Esophagus mucosa (tissue), 1 donor: ENCODE measurements around the gene CCNB2. TPM values are rescaled to one million over a fixed set of nuclear protein-coding genes. Genes with fewer than 3 reads are reported as not detected.
A peak's percentile ranks its signal among the peaks of the same experiment; 100 is the strongest.
"Not testable (repeated sequence)": the region's sequence is repeated elsewhere in the genome, so short reads cannot be mapped to it uniquely, and the experiment has no call there.

ENCODE experiments used
- ATAC-seq: fragments of 200-7000 bp; cut with Tn5 transposase; one replicate; pipeline ENCODE4 v1.9.1; 2020
- total RNA-seq: library from RNA; stranded (reverse); gene quantifications from one replicate; pipeline ENCODE4 v1.2.4, GENCODE V29; 2023
- donor health status: DM: yes; HTN: yes; CAD: no.

Gene CCNB2
- 27.0 TPM for total RNA-seq

- ATAC-seq: peak; percentile 99
Observed at GRCh38 chr15:59104912-59105732, at the start of gene CCNB2. TSS of gene CCNB2 (plus strand) at chr15:59105146. CDS start at chr15:59105269, 123 bp downstream.

GRCh38 chr15:59059076-59059597 lies 45.8 kb upstream of the CCNB2 start:
- ATAC-seq: no peak

GRCh38 chr15:59060348-59060747 lies 44.6 kb upstream of the CCNB2 start:
- no peak for ATAC-seq

- no peak for ATAC-seq
Observed at GRCh38 chr15:59063042-59063441, 41.9 kb upstream of the CCNB2 start.

GRCh38 chr15:59069430-59069829 lies 35.5 kb upstream of the CCNB2 start:
- no peak for ATAC-seq

- no peak for ATAC-seq
Observed at GRCh38 chr15:59074607-59075006, 30.3 kb upstream of the CCNB2 start.

GRCh38 chr15:59087731-59088130 lies 17.2 kb upstream of the CCNB2 start:
- ATAC-seq: no peak

- no peak for ATAC-seq
Observed at GRCh38 chr15:59094077-59094476, 10.9 kb upstream of the CCNB2 start.

- ATAC-seq: no peak
Observed at GRCh38 chr15:59096429-59096828, 8.5 kb upstream of the CCNB2 start.

- ATAC-seq: no peak
Observed at GRCh38 chr15:59099162-59099685, 5.7 kb upstream of the CCNB2 start.

- ATAC-seq: peak; percentile 28
Observed at GRCh38 chr15:59104602-59104911, 389 bp upstream of the CCNB2 start.

GRCh38 chr15:59105854-59106253 lies 908 bp downstream of the CCNB2 start:
- ATAC-seq: no peak

- ATAC-seq: no peak
Observed at GRCh38 chr15:59111251-59111650, 6.3 kb downstream of the CCNB2 start.

- ATAC-seq: no peak
Observed at GRCh38 chr15:59115047-59115446, 10.1 kb downstream of the CCNB2 start.

- ATAC-seq: no peak
Observed at GRCh38 chr15:59116141-59116540, 11.2 kb downstream of the CCNB2 start.

- ATAC-seq: no peak
Observed at GRCh38 chr15:59116771-59117170, 11.8 kb downstream of the CCNB2 start.

- ATAC-seq: no peak
Observed at GRCh38 chr15:59119625-59120024, 14.7 kb downstream of the CCNB2 start.

- ATAC-seq: no peak
Observed at GRCh38 chr15:59120937-59121336, 16.0 kb downstream of the CCNB2 start.

- ATAC-seq: peak; percentile 17
Observed at GRCh38 chr15:59124261-59124660, 19.3 kb downstream of the CCNB2 start.

- not testable (repeated sequence) for ATAC-seq
Observed at GRCh38 chr15:59125683-59126082, 20.7 kb downstream of the CCNB2 start.

GRCh38 chr15:59127255-59127654 lies 22.3 kb downstream of the CCNB2 start:
- not testable (repeated sequence) for ATAC-seq

GRCh38 chr15:59131456-59131855 lies 26.5 kb downstream of the CCNB2 start:
- no peak for ATAC-seq

- ATAC-seq: no peak
Observed at GRCh38 chr15:59131969-59132562, 27.1 kb downstream of the CCNB2 start.

GRCh38 chr15:59133929-59134427 lies 29.0 kb downstream of the CCNB2 start:
- ATAC-seq: no peak
